IMR-90 (cell line): ENCODE data around the gene EFNA5. TPM values are rescaled to one million over a fixed set of nuclear protein-coding genes. Genes with fewer than 3 reads are reported as not detected.

Source experiments
- ATAC-seq: fragments of 200-7000 bp; cut with Tn5 transposase; 2 replicates; pipeline ENCODE4 v1.9.1; 2020; ENCODE audit warnings: low read depth, mild to moderate bottlenecking, moderate library complexity
- BruUV-seq: library from RNA; stranded (reverse); fragments of 400-500 nt; replicated peaks from 2 replicates; lab custom pipeline; 2021; lab: Mats Ljungman, UMichigan
- CTCF ChIA-PET: fragments of 300-600 bp; formaldehyde crosslinking; extraction: SDS; loops from one replicate; lab custom pipeline; 2021; ENCODE audit warnings: antibody characterized with exemption; lab: Yijun Ruan, JAX
- POLR2A ChIA-PET: fragments of 300-600 bp; sonication (Branson Sonifier 250); formaldehyde crosslinking; loops from one replicate; lab custom pipeline; 2022; ENCODE audit warnings: antibody characterized with exemption; ENCODE audit not compliant: unreplicated experiment; lab: Charles Lee
- DNase-seq: peaks from one replicate; pipeline ENCODE4 v3.0.0; 2013
- H2AFZ ChIP-seq: replicated peaks from 2 replicates; pipeline ENCODE3; 2013; ENCODE audit warnings: low read length, mild to moderate bottlenecking; ENCODE audit not compliant: poor library complexity
- H2AK5ac ChIP-seq: 2 replicates; pipeline ENCODE4 v1.6.1; 2013; ENCODE audit warnings: low read depth, low read length, inconsistent platforms
- H2AK9ac ChIP-seq: replicated peaks from 2 replicates; pipeline ENCODE3; 2013; ENCODE audit warnings: mild to moderate bottlenecking, low read depth, low read length, moderate library complexity; ENCODE audit not compliant: poor library complexity
- H2BK120ac ChIP-seq: 2 replicates; pipeline ENCODE4 v1.6.1; 2013; ENCODE audit warnings: low read depth, low read length, inconsistent platforms
- H2BK15ac ChIP-seq: 3 replicates; pipeline ENCODE4 v1.6.1; 2013; ENCODE audit warnings: low read depth, low read length, inconsistent platforms
- H2BK20ac ChIP-seq: 2 replicates; pipeline ENCODE4 v1.6.1; 2013; ENCODE audit warnings: low read depth, mild to moderate bottlenecking, inconsistent platforms, low read length, moderate library complexity
- H2BK5ac ChIP-seq: 2 replicates; pipeline ENCODE4 v1.6.1; 2013; ENCODE audit warnings: mild to moderate bottlenecking, low read depth, low read length, inconsistent platforms; ENCODE audit not compliant: poor library complexity, severe bottlenecking
- H3K14ac ChIP-seq: replicated peaks from 2 replicates; pipeline ENCODE4 v1.6.1; 2013; ENCODE audit warnings: low read depth, low read length, inconsistent platforms
- H3K18ac ChIP-seq: 2 replicates; pipeline ENCODE4 v1.6.1; 2013; ENCODE audit warnings: low read depth, low read length, control low read depth
- H3K23ac ChIP-seq: 2 replicates; pipeline ENCODE4 v1.6.1; 2013; ENCODE audit warnings: low read depth, low read length, inconsistent platforms
- H3K27ac ChIP-seq: 2 replicates; pipeline ENCODE4 v1.5.1; 2013; ENCODE audit warnings: mild to moderate bottlenecking, control low read depth, low read length; ENCODE audit not compliant: insufficient read depth
- H3K27me3 ChIP-seq: 2 replicates; pipeline ENCODE4 v1.6.1; 2013; ENCODE audit warnings: low read length; ENCODE audit not compliant: control insufficient read depth, insufficient read depth
- H3K36me3 ChIP-seq: 2 replicates; pipeline ENCODE4 v1.6.1; 2013; ENCODE audit warnings: low read length, mixed read lengths; ENCODE audit not compliant: control insufficient read depth, insufficient read depth
- H3K4ac ChIP-seq: 2 replicates; pipeline ENCODE4 v1.6.1; 2013; ENCODE audit warnings: low read depth, low read length, inconsistent platforms
- H3K4me1 ChIP-seq: 2 replicates; pipeline ENCODE4 v1.6.1; 2013; ENCODE audit warnings: low read length, mixed read lengths; ENCODE audit not compliant: control insufficient read depth, insufficient read depth
- H3K4me2 ChIP-seq: 2 replicates; pipeline ENCODE4 v1.6.1; 2013; ENCODE audit warnings: low read depth, mild to moderate bottlenecking, control low read depth, low read length, moderate library complexity
- H3K4me3 ChIP-seq: 2 replicates; pipeline ENCODE4 v1.5.1; 2013; ENCODE audit warnings: low read depth, mild to moderate bottlenecking, control low read depth, low read length, moderate library complexity; ENCODE audit not compliant: insufficient read depth
- H3K56ac ChIP-seq: 2 replicates; pipeline ENCODE4 v1.6.1; 2013; ENCODE audit warnings: low read length, inconsistent platforms; ENCODE audit not compliant: insufficient read depth; ENCODE audit errors: extremely low read depth
- H3K79me1 ChIP-seq, 2 experiments: 2 replicates each; pipeline ENCODE4 v1.6.1; 2013; ENCODE audit warnings: low read length in 2 of 2, inconsistent platforms in 1 of 2, low read depth in 1 of 2
- H3K9ac ChIP-seq: 2 replicates; pipeline ENCODE4 v1.6.1; 2013; ENCODE audit warnings: low read depth, low read length, control low read depth
- H3K9me1 ChIP-seq: 2 replicates; pipeline ENCODE4 v1.6.1; 2013; ENCODE audit warnings: low read length, inconsistent platforms; ENCODE audit not compliant: insufficient read depth
- H3K9me3 ChIP-seq: 2 replicates; pipeline ENCODE4 v1.6.1; 2013; ENCODE audit warnings: low read length; ENCODE audit not compliant: control insufficient read depth, insufficient read depth
- H4K20me1 ChIP-seq: 2 replicates; pipeline ENCODE4 v1.6.1; 2013; ENCODE audit warnings: low read length, inconsistent platforms; ENCODE audit not compliant: insufficient read depth
- H4K5ac ChIP-seq: 2 replicates; pipeline ENCODE4 v1.6.1; 2013; ENCODE audit warnings: mild to moderate bottlenecking, low read depth, low read length, control low read depth
- H4K8ac ChIP-seq, 2 experiments: 2 replicates each; pipeline ENCODE4 v1.6.1; 2013; ENCODE audit warnings: low read depth in 2 of 2, low read length in 2 of 2, control low read depth in 1 of 2, inconsistent platforms in 1 of 2
- H4K91ac ChIP-seq: 2 replicates; pipeline ENCODE4 v1.6.1; 2013; ENCODE audit warnings: low read depth, low read length, inconsistent platforms; ENCODE audit not compliant: insufficient read depth
- CHD1 ChIP-seq: IDR thresholded peaks from 2 replicates; pipeline ENCODE4 v1.6.1; 2012; ENCODE audit warnings: low read depth, low read length, improper control_type of control experiment
- MAFK ChIP-seq: IDR thresholded peaks from 2 replicates; pipeline ENCODE4 v1.6.1; 2012; ENCODE audit warnings: low read depth, low read length, improper control_type of control experiment
- POLR2A ChIP-seq: IDR thresholded peaks from 2 replicates; pipeline ENCODE4 v1.6.1; 2012; ENCODE audit warnings: mild to moderate bottlenecking, low read depth, low read length
- RAD21 ChIP-seq: IDR thresholded peaks from 2 replicates; pipeline ENCODE4 v1.6.1; 2012; ENCODE audit warnings: low read length, improper control_type of control experiment
- RCOR1 ChIP-seq: IDR thresholded peaks from 2 replicates; pipeline ENCODE4 v1.6.1; 2012; ENCODE audit warnings: mild to moderate bottlenecking, low read length, improper control_type of control experiment; ENCODE audit not compliant: insufficient replicate concordance
- RFX5 ChIP-seq: IDR thresholded peaks from 2 replicates; pipeline ENCODE4 v1.8.0; 2012; ENCODE audit warnings: low read depth, mild to moderate bottlenecking, low read length, moderate library complexity
- whole genome bisulfite sequencing, 2 experiments: methylation state at CpG; one replicate each; pipeline versions ENCODE4 v1.1.5 to v1.1.7; 2013; ENCODE audit warnings: missing lambda C conversion rate in 2 of 2; ENCODE audit not compliant: insufficient read length in 1 of 2; ENCODE audit errors: extremely low coverage in 2 of 2; 5-methylcytosine and 5-hydroxymethylcytosine counted together
- dilution Hi-C: fragments of 300-500 bp; cut with HindIII; formaldehyde crosslinking; loops from one replicate; pipeline ENCODE4 v1.14.3; 2018; ENCODE audit warnings: low sequenced_read_pairs; ENCODE audit not compliant: unreplicated experiment
- in situ Hi-C: fragments of 300-500 bp; cut with MboI; formaldehyde crosslinking; loops from 3 replicates; pipeline ENCODE4 v1.14.3; 2019; ENCODE audit warnings: low sequenced_read_pairs, inconsistent platforms, mixed read lengths
- intact Hi-C: fragments of 100-400 bp; cut with micrococcal nuclease; formaldehyde crosslinking; loops from 2 replicates; pipeline ENCODE4 v1.10.0; 2022
- polyA plus RNA-seq, 3 experiments: library from polyadenylated mRNA; depleted of rRNA; stranded (reverse); fragments of >200 nt; gene quantifications; 2 replicates each; pipeline ENCODE4 v1.2.3, GENCODE V29; 2012; ENCODE audit warnings: low replicate concordance in 1 of 3
- total RNA-seq: library from RNA; depleted of rRNA; stranded (reverse); fragments of >200 nt; gene quantifications from 2 replicates; pipeline ENCODE4 v1.2.3, GENCODE V29; 2012
- TF ChIP-seq, protein P1 (sequence below): fragments of 150-350 bp; IDR thresholded peaks from 2 replicates; pipeline ENCODE4 v1.6.1; 2016; ENCODE audit warnings: low read depth, mild to moderate bottlenecking, low read length, moderate library complexity, borderline replicate concordance

EFNA5 gene
- total and polyA plus RNA-seq, 2 of the 4 experiments (the other 2 are of a cell fraction), result 1.5 to 1.6 TPM

DNA sequence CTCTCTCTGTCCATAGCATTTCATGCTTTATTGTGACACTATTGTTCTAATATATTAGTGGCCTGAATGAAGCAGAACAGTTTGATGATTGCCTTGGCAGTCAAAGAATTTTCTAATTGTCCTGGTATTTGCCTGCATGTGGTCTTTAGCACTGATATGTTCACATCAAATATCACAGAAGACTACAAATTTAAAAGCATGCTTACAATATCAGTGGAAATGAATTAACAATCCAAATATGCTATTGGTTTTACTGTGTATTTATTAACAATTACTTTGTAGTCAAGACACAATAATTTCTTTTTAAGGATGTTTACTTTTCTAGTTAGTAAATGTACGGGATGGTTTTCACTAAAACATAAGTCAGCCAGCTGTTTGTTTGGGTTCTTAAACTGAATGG lies 18.3 kb downstream of the EFNA5 start:
- no peak overlapping the region for H4K8ac ChIP-seq
- POLR2A ChIA-PET, result no interaction called here
- no peak overlapping the region for H3K4ac ChIP-seq
- H3K27me3 ChIP-seq, result no peaks in the 10 kb centered on the region
- H3K23ac ChIP-seq, result no peak overlapping the region
- CTCF ChIA-PET, result no interaction called here
- 0 out of 2 replicates have a peak, but pooled peaks cover 5% of the 10 kb centered on the region for H3K9me1 ChIP-seq
- no peak overlapping the region for H3K4me3 ChIP-seq
- no peak overlapping the region for H2AK9ac ChIP-seq
- H4K91ac ChIP-seq, result no peak overlapping the region
- no peaks in the 10 kb centered on the region for H3K36me3 ChIP-seq
- no peaks in the 10 kb centered on the region for H3K4me1 ChIP-seq
- no peak overlapping the region for H3K14ac ChIP-seq
- BruUV-seq, result no TSS peak
- no peak overlapping the region for H4K5ac ChIP-seq
- no peak overlapping the region for H2BK5ac ChIP-seq
- H3K9ac ChIP-seq, result no peak overlapping the region
- no peak for DNase-seq
- TF ChIP-seq POLR2A (no peak), RCOR1 (no peak), RFX5 (no peak), RAD21 (no peak), MAFK (no peak), CHD1 (no peak)
- TF ChIP-seq, protein P1, sequence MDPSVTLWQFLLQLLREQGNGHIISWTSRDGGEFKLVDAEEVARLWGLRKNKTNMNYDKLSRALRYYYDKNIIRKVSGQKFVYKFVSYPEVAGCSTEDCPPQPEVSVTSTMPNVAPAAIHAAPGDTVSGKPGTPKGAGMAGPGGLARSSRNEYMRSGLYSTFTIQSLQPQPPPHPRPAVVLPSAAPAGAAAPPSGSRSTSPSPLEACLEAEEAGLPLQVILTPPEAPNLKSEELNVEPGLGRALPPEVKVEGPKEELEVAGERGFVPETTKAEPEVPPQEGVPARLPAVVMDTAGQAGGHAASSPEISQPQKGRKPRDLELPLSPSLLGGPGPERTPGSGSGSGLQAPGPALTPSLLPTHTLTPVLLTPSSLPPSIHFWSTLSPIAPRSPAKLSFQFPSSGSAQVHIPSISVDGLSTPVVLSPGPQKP, result no peak
- H2BK20ac ChIP-seq, result no peak overlapping the region
- no peak overlapping the region for H2AFZ ChIP-seq
- no peak for ATAC-seq
- H3K18ac ChIP-seq, result no peak overlapping the region
- no peak overlapping the region for H3K56ac ChIP-seq
- no peak overlapping the region for H3K4me2 ChIP-seq
- H4K20me1 ChIP-seq, result no peaks in the 10 kb centered on the region
- WGBS, 2 experiments, result no CpG with 5 or more reads among the region's 1 CpG
- intact Hi-C loops (no loop called here), dilution Hi-C loops (no loop called here), in situ Hi-C loops (no loop called here)
- H2BK120ac ChIP-seq, result no peak overlapping the region
- no peak overlapping the region for H3K27ac ChIP-seq
- no peak overlapping the region for H2AK5ac ChIP-seq
- H3K79me1 ChIP-seq, result 0 out of 4 replicates have a peak, but pooled peaks cover 0 to 3% of the 10 kb centered on the region in 2 experiments
- H2BK15ac ChIP-seq, result no peak overlapping the region
- H3K9me3 ChIP-seq, result no peaks in the 10 kb centered on the region
